Fibroblast of skin of scalp (primary cell): ENCODE data around the gene TMEM256.

Experiments used
- DNase-seq: peaks from one replicate; pipeline ENCODE4 v3.0.0-alpha.2; 2013

Gene TMEM256

DNA sequence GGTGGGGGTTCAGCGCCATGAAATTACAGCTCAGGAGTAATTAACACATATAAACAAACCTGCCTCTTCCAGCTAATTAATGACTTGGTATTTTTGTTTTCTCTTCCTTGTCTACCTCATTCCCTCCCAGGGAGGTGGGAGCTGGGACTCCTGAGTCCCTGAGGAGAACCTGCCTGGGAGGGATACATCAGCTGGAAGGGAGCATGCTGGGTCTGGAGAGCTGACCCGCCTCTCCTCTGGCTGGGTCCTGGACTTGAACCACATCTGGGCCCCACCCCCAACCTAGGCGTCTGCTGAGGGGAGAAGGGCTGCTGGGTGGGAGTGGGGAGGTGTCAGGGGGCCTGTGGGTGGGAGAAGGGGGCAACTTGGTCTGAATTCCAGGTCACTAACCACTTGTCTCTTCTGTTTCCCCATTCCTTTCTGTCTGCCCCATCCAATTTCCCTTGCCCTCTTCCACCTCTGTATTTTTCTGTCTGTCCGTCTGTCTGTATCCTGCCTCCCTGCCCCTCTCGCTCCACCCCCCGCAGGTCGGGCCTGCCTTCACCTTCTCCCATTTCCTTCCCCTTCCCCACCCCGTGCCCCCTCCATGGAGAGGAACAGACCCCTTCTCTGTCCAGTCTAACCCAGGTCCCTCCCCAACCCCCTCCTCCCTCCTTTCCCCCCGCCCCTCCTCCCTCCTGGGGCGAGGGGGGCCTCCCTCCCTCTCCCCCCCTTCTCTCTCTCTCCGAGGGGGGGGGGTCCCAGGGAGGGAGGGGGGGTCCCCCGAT lies 3.8 kb upstream of the TMEM256 start, which contains the start of gene NLGN2:
Gene NLGN2, plus strand, starts transcription at position 361 of the 767 bp plus-strand sequence. CDS start 411 bp downstream, outside the sequence.
- no peak for DNase-seq

DNA sequence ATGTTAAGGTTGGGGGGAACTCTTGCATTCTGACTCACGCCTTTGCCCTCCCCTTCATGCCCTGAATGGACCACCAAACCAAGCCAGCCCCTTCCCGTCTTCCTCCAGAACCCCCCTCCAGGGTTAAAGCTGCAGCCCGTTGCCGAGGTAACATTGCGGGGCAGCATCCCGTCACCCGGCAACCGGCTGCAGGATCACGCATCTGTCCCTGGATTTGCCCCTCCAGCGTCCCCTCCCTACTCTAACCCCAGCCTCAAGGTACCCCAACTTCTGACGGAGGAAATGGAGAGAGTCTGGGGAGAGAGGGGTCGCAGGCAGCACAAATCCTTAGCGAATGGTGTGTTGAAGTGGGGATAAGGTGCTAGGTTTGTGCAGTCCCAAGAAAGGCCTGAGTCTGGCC lies 3.2 kb upstream of the TMEM256 start:
- DNase-seq, result no peak

DNA sequence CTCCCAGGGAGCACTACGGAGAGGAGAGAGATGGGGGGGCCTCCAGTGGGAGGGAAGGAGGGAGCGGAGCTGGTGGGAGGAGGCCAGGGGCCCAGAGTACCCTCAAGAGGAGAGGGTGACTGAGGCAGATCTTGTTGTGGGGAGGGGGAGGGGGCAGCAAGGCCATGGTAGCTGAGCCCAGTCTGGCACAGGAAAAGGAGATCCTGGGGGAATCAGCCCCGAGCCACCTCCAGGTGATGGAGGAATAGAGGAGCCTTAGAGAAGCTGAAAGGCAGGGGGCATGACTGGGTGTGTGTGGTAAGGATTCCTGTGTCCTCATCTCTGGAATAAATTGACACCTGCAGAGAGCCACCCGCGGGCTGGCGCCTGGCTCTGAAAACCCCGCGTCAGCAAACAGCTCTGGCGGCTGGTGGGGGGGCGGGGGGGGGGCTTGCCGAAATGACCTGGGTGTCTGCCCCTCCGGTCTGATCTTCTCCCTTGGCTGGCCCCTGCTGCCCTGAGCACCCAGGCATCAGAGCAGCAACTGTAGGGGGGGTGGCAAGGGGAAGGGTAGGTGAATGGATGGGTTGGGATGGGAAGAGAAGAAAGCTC lies 2.4 kb upstream of the TMEM256 start:
- DNase-seq, result no peak

DNA sequence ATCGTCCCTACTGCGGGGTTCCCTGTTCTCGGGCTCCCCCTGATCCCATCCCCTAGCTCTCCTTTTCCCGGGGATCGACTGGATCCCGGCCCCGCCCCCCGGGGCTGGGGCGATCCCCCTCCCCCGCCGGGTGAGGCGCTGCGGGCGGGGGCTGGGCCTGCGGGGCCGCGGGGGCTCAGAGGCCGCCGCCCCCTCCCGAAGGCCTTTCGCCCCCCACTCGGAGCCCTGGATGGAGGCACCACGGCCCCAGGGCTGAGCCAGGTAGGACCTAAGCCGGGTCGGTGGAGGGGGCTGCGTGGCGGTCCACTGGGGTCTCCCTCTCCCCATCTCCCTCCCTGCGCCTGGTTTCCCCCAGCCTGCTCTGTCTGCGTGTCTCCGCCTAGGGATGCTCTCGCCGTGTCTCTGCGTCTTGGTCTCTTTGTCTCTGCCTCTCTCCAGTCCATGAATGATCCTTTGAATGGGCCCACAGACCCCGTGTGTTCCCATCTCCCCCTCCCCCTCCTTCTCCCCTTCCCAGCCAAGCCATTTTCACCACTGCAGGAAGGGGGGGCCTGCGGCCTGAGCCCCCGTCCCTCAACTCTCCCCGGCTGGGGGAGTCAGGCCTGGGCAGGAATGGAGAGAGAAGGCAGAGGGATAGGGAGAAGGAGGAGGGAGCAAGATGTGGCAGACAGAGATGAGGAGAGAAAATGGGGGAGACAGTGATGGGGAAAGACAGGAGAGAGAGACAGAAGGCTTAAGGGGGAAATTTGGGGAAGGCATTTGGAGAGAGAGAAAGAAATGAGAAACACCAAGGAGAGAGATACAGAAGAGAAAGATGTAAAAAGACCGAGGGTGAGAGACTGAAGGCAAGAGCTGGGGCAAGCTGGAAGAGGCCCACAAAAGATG lies 1.7 kb upstream of the TMEM256 start:
- DNase-seq, result no peak

DNA sequence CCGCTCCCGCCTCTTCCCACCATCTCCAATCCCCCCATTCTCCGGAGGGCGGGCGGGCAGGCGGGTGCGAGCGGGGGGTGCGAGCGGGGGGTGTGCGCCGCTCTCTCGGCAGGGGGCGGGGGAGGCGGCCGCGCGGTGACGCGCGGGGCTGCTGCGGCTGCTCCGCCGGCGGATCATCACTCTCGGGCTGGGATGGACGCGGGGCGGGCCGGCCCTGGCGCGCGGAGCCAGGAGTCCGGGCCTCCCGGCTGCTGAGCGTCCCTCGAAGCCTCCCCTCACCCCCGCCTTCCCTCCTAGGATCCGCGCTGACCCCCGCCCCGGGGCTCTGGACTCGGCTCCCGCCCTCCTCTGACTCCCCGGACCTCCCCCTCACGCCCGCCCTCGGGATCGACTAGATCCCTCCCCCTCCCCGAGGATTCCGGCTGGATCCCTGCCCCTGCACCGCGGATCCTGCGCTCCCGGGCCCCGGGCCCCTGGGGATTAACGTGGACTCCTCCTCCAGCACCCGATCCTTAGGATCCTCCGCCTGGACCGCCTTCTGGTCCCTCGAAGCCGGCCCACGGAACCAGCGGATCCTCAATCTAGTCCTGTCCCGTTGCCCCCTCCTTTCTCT lies 946 bp upstream of the TMEM256 start:
- peak; percentile 28 for DNase-seq

DNA sequence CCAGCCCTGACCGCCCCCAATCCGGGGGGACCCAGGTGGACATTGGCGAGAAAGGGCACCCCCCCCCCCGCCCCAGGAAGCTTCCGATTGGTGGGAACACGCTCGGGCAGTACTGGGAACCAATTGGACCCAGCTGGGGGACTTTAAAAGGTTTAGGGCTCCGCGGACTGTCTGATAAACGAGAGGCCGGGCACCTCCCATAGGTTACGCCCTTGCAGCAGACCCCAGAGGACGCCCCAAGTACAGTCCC lies 245 bp downstream of the TMEM256 start:
- no peak for DNase-seq

DNA sequence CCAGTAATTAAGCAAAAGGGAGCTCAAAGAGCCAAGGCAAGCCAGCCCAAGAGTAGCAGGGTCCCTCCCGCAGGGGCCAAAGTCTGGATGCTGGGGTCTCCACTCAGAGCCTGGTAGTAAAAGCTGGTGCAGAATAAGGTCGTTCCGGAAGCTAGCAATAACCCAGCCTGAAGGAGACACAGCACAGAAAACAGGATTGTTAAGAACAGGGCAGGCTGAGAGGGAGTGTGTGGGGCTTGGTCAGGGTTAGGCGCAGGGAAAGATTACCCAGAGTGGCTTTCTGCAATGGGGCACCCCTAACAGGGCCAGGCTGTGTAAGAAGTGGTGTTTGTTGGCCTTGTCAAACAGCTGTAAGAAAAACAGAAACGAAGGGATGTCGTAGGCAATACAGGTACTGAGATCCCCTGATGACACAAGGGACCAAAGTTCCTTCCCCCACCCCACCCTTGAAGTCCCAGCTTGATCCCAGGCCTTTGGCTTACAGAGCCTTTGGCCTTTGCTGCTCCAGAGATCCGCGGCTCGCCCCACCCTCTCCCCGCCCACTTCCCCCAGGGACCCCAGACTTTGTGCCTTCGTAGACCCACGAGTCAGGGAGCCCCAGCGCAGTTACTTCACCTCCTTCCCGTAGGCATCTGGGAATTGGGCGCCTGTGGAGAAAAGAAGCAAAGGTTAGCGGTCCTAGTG lies 712 bp downstream of the TMEM256 start:
- DNase-seq, result no peak

DNA sequence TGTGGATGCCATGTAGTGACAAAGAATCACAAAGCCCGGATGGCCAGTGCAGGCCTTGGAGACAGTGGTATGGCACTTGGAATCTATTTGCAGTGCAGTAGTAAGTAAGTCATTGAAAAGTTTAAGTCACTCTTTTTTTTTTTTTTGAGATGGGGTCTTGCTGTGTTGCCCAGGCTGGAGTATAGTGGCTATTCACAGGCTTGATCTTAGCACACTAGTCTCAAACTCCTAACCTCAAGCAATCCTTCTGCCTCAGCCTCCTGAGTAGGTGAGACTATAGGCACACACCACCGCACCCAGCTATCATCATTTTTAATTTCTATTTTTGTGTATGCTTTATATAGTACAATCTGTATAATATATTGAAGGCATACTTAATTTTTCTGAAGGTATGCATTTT lies 5.3 kb downstream of the TMEM256 start:
- no peak for DNase-seq

DNA sequence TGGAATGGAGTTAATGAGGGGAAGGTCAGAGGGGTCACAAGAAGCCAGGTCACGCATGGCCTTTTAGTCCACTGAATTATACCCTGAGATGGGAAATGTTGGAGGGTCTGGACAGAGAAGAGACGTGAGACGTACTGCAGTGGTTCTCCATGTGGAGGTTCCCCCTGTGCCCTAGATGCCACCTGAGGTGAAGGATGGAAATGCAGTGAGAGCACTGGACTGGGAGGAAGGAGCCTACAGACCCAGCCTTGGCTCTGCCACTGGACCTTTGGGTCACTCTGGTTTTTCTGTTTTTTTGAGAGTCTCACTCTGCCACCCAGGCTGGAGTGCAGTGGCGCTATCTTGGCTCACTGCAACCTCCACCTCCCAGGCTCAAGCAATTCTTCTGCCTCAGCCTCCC lies 7.8 kb downstream of the TMEM256 start:
- no peak for DNase-seq

DNA sequence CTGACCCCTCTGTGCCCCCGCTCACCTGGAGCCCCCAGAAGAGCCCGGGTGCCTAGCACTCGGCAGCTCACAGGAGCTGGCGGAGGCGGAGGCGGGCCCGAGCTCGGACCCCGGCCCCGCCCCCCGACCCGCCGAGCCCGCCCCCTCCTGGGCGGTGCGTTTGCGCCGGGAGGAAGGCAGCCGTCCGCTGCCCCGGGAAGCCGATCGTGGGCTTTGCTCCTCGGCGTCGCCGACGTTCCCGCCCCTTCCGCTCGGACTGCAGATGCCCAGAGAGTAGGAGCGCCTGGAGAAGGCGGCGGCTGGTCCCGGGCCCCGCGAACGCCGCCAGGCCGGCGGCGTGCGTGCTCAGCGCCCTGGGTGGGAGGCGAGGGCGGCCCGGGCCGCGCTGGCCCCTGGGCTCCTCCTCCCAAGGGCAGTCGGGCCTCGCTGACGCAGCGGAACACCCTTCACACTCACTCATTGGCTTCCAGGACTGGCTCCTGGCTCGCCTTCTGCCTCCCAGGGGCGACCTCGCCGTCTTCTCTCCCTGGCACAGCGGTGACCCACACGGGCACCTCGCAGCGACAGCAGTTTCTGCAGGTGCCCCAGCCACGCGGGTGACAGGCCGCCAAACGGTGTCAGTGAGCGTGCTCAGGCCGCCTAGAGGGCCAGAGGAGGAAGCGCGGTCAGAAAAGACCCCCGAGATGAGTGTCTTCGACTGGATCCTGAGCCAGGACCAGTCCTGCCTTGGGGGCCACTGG lies 9.3 kb downstream of the TMEM256 start, which contains the start of gene PLSCR3:
Gene PLSCR3, minus strand, starts transcription at position 74 of the 740 bp plus-strand sequence. CDS start 415 bp downstream, outside the sequence.
- peak; percentile 88 for DNase-seq

DNA sequence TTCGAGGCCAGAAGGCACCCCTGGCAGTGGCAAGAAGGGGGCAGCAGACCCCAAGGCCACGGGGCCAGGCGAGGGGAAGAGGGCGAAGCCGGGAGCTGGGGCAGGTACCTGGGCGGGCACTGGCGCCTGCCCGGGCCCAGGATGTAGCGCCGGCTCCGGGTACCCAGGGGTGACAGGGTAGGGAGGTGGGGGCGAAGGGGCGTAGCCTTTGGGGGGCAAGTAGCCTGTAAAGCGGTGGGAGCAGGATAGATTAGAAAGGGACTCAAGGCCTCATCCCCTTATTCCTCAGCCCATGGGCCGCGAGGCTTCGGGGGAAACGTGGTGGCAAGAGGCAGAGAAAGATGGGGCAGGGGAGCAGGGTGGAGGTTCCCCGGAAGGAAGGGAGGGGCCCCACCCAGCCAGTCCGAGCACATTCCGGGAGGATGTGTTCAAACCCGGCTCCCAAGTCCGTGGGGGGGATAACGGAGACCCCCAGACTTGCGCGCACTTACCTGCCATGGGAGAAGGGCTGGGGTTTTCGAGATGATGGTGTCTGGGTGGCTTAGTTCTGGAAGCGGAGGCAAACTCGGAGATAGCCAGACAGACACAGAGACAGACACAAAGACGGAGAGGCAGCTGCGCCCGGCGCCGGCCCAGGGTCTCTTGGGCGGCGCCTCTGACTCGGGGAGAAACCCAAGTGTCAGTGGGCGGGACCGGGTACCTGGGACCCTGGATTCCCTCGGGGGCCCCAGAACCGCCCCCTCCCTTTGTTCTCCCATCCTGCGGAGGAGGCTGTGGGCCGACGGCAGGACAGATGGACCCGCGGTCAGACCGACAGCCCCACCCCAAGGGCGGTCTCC lies 10.1 kb downstream of the TMEM256 start:
- no peak for DNase-seq

DNA sequence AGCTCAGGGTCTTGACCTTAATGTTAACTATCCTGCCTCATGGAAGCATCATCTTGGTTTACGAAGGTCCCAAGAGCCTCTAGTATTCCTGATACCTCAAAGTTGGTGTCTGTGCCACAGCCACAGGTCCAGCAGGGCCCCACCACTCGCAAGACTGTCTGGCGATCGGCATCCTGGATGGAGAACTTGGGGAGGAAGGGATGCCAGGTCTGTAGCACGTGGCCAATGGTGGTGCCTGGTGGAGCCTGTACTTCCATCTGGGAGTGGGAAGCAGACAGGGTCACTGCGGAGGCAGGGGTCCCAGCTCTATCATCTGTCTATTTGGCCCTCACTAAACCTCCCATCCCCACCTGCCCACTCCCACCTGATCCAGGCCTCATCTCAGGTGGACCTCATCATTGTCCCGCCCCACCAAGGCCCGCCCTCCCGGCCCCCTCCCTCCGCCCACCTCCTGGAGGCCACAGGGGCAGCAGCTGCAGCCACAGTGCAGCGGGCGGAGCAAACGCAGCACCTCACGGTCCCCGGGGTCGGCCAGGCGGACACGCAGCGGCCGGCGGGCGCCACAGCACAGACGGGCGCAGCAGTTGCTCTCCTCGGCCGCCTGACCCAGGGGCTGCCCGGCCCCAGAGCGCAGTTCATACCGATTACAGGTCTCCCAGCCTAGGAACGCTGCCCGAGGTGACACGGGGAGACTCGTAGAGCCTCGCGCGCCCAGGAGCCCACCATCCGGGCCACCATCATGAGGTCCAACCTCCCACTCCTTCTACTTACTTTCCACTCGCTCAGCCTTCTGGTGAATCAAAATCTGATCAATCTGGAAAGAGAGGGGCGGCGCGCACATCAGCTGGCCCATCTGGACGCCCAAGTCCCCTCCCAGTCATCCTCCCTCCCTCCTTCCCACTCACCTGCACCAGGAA lies 10.9 kb downstream of the TMEM256 start:
- no peak for DNase-seq

DNA sequence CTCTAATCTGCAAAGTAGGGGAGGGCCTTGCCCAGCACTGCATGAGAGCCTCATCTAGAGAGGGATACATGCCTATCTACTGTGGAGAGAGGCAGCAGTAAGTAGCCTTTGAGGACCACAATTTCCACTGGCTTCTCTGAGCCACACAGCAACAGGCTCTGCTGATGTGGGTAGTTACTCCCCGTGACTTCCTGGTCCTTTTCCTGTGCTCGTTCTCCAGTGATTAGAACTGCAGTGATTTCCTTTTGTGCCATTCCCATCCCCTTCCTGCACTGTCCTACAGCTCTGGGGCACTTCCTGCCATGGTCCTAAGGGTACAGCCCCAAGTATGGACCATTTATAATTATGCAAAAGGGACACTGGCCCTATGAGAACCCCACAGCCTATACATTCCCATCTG lies 12.6 kb downstream of the TMEM256 start:
- no peak for DNase-seq

DNA sequence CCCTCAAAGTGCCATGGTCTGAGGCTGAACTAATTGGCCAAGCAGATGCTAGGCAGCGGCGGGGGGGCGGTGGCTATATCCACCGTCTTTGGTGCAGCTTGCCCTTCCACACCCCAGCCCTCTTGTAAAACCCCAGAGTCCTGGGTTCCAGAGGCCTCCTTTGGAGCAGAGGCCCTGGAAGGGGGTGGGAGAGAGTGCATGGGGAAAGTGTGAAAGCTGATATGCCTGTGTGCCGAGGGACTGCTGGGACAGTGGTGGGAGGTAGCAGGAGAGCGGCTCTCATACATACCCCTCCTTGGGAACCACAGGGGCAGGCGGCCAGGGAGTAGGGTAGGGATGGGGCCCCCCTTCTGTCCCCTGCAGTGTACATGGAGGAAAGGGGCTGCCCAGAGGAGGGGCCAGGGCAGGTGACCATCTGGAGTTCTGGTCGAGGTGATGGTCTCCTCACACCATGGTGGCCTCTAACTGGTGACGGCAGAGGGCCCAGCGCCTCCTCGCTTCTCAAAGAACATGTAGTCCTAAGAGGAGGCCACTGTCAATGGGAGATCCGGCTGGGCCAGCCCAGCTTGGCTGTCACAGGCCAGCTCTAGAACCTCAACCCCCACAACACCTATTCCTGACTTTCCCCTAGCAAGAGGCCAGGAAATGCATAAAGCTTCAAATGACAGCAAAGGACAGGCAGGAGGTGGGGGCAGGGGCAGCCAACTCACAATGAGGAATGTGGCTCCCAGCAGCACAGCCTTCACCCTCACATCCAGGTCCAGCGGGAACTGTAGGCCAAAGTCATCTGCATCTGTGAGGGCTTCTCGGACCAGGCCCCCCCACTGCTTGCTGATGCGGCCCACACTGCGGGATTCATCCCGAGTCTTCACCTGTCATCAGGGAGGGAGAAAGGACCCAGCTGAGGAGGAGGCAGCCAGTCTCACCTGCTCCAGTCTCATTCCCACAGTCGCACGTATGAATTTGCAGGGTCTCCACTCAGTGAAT lies 13.7 kb downstream of the TMEM256 start:
- no peak for DNase-seq

DNA sequence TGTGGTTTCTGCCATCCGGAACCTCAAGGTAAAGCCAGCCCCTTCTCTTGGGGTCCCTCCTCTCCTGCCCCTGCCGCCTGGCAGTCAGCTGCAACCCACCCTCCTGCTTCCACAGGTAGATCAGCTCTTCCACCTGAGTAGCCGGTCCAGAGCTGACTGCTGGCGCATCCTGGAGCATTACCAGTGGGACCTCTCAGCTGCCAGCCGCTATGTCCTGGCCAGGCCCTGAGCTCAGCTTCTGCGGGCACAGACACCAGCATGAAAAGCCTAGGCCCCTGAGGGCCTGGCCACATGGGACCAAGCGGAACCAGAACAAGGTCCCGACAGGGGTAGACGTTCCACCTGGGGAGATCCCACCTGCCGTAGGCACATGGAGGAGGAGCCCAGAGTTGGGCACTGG lies 15.0 kb downstream of the TMEM256 start:
- DNase-seq, result no peak

DNA sequence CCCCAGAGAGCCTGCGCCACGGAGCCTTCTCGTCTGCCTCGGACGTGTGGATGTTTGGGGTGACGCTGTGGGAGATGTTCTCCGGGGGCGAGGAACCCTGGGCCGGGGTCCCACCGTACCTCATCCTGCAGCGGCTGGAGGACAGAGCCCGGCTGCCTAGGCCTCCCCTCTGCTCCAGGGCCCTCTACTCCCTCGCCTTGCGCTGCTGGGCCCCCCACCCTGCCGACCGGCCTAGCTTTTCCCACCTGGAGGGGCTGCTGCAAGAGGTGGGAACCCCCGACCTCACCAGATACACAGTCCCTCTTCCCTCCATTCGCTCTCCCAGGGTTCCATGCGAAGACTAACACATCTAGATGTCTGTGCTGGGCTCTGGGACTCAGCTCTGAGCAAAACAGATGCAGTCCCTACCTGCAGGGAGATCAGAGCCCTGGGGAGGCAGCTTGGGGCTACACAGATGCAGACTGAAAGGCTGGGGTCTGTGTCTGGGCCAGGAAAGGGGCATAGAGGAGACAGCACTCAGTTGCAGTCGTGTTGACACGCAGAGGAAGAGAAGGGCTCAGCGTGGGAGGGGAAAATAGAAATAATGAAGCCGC lies 19.3 kb downstream of the TMEM256 start:
- no peak for DNase-seq

DNA sequence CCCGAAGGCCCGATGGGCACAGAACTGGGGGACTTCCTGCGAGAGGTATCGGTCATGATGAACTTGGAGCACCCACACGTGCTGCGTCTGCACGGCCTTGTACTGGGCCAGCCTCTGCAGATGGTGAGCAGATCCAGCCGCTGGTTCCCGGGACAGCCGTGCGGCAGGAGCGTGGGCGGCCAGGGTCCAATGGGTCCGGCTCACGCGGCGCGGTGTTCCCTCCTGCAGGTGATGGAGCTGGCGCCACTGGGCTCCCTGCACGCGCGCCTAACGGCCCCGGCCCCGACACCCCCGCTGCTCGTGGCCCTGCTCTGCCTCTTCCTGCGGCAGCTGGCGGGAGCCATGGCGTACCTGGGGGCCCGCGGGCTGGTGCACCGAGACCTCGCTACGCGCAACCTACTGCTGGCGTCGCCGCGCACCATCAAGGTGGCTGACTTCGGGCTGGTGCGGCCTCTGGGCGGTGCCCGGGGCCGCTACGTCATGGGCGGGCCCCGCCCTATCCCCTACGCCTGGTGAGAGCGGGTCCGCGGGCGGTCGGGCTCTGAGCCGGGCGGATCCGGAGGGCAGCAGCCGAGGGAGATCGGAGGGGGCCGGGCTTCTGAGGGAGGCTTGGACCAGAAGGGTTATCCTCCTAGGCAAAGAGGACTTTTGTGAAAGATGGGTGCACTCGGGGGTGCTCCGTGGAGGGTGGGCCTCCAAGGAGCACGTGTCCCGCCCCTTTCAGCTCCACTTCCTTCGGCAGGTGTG lies 20.0 kb downstream of the TMEM256 start:
- peak; percentile 30 for DNase-seq
